OCI-LY7 (cell line): ENCODE results near the gene AWAT2. TPM values are rescaled to one million over a fixed set of nuclear protein-coding genes. Genes with fewer than 3 reads are reported as not detected.

Source experiments
- BruUV-seq: library from RNA; stranded (reverse); fragments of 400-500 nt; replicated peaks from 2 replicates; lab custom pipeline; 2021; lab: Mats Ljungman, UMichigan
- CTCF ChIA-PET: fragments of 300-600 bp; sonication (Branson Sonifier 250); formaldehyde crosslinking; loops from one replicate; lab custom pipeline; 2022; ENCODE audit warnings: antibody characterized with exemption; ENCODE audit not compliant: unreplicated experiment; lab: Charles Lee
- POLR2A ChIA-PET: fragments of 300-600 bp; sonication (Branson Sonifier 250); formaldehyde crosslinking; loops from one replicate; lab custom pipeline; 2022; ENCODE audit warnings: antibody characterized with exemption; lab: Charles Lee
- DNase-seq: peaks from one replicate; pipeline ENCODE4 v3.0.0-alpha.2; 2015; ENCODE audit warnings: low spot score
- H2AFZ ChIP-seq: fragments of 200-600 bp; sonication (generic), shearing (Covaris generic); 2 replicates; pipeline ENCODE4 v1.6.1; 2014; ENCODE audit warnings: mild to moderate bottlenecking, antibody characterized with exemption, low read length, moderate library complexity
- H3K27ac ChIP-seq: fragments of 200-600 bp; sonication (generic); 2 replicates; pipeline ENCODE4 v1.5.1; 2014; ENCODE audit warnings: mixed run types, low read depth, mild to moderate bottlenecking, moderate library complexity, low read length, inconsistent platforms; ENCODE audit not compliant: poor library complexity, severe bottlenecking
- H3K36me3 ChIP-seq: fragments of 200-600 bp; sonication (generic); 2 replicates; pipeline ENCODE4 v1.6.1; 2014; ENCODE audit warnings: mild to moderate bottlenecking, antibody characterized with exemption, low read length, moderate library complexity, mixed read lengths; ENCODE audit not compliant: insufficient read depth
- H3K4me1 ChIP-seq: fragments of 200-600 bp; sonication (generic); 2 replicates; pipeline ENCODE4 v1.5.1; 2014; ENCODE audit warnings: mild to moderate bottlenecking, low read length; ENCODE audit not compliant: insufficient read depth, poor library complexity, severe bottlenecking
- H3K4me2 ChIP-seq: fragments of 200-600 bp; sonication (generic); 2 replicates; pipeline ENCODE4 v1.6.1; 2014; ENCODE audit warnings: mild to moderate bottlenecking, low read length
- H3K4me3 ChIP-seq: fragments of 200-600 bp; sonication (generic); 2 replicates; pipeline ENCODE4 v1.5.1; 2014; ENCODE audit warnings: mild to moderate bottlenecking, low read depth, low read length; ENCODE audit not compliant: poor library complexity, severe bottlenecking
- H3K79me2 ChIP-seq: fragments of 200-600 bp; sonication (generic); 2 replicates; pipeline ENCODE4 v1.6.1; 2016; ENCODE audit warnings: low read depth, mild to moderate bottlenecking, low read length, moderate library complexity, mixed read lengths; ENCODE audit not compliant: insufficient read depth
- H3K9me2 ChIP-seq: fragments of 200-600 bp; sonication (generic); 2 replicates; pipeline ENCODE4 v1.6.1; 2016; ENCODE audit warnings: mild to moderate bottlenecking, low read length, mixed read lengths; ENCODE audit not compliant: insufficient read depth
- H3K9me3 ChIP-seq: fragments of 200-600 bp; sonication (generic); 2 replicates; pipeline ENCODE4 v1.6.1; 2014; ENCODE audit warnings: mild to moderate bottlenecking, mixed run types, low read length, mixed read lengths
- H4K20me1 ChIP-seq: fragments of 200-600 bp; sonication (generic); 2 replicates; pipeline ENCODE4 v1.6.1; 2014; ENCODE audit warnings: mild to moderate bottlenecking, antibody characterized with exemption, low read length, moderate library complexity, mixed read lengths; ENCODE audit not compliant: insufficient read depth
- EZH2phosphoT487 ChIP-seq: fragments of 200-600 bp; sonication (generic); IDR thresholded peaks from 2 replicates; pipeline ENCODE4 v1.6.1; 2018; ENCODE audit warnings: low read depth, borderline replicate concordance, mild to moderate bottlenecking, mixed run types, antibody characterized with exemption, low read length, moderate library complexity, mixed read lengths
- intact Hi-C: fragments of 100-400 bp; cut with micrococcal nuclease; formaldehyde crosslinking; loops from one replicate; pipeline ENCODE4 v1.10.0; 2022; ENCODE audit not compliant: unreplicated experiment
- total RNA-seq, 2 experiments: library from RNA; depleted of rRNA in 1 of 2; stranded (reverse); fragments of >200 nt in 1 of 2; shearing (Covaris generic) in 1 of 2; gene quantifications; 2 replicates each; pipeline ENCODE4 v1.2.3, GENCODE V29; 2014 to 2022
- TF ChIP-seq, protein P1 (sequence below): fragments of 200-600 bp; sonication (generic); conservative IDR thresholded peaks from 2 replicates; pipeline ENCODE4 v1.5.1; 2014; ENCODE audit warnings: mild to moderate bottlenecking, antibody characterized with exemption, low read length, moderate library complexity, mixed read lengths

AWAT2 gene
- total RNA-seq, 2 experiments from 2014 or later: not detected

DNA sequence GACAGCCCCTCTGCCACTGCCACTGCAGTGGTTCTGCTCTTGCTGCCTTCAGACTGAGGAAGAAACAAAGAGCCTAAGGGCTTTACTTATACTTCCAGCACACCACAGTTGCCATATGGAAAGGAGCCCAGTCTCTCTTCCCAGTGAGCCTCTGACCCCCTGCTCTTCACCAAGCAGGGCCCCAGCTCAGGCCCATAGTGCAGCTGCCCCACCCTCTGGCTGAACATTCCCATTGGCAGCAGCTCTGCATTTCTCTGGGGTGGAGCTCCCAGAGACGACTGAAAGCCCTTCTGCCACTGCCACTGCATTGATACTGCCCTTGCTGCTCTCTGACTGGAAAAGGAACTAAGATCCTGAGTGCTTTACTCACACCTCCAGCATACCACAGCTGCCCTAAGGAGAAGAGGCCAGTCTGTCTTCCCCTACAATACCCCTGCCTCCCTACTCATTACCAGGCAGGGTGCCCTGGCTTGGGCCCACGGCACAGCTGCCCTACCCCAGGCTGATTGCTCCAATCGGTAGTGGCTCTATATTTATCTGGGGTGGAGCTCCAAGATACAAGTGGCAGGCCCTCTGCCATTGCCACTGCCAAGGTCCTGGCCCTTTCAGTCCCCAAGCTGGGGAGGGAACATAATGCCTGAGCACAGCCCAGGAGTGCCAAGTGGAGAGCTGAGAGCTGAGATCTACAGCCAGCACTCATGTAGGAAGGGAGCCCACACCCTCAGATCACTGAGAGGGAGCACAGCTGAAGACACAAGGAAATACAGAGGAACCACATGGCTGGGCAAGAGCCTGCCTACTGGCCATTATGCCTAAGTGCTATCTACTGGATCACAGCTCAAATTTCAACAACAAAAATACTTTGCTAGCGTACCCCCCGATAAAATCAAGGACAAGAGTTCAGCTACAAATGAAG, 36.0 kb downstream of the AWAT2 start:
- Histone ChIP-seq H3K4me3 (no peak overlapping the region), H3K36me3 (no peaks in the 10 kb centered on the region), H3K4me1 (no peaks in the 10 kb centered on the region), H3K4me2 (no peak overlapping the region), H3K27ac (no peak overlapping the region), H2AFZ (no peak overlapping the region), H3K9me2 (no peaks in the 10 kb centered on the region), H4K20me1 (no peaks in the 10 kb centered on the region), H3K9me3 (no peaks in the 10 kb centered on the region), H3K79me2 (no peaks in the 10 kb centered on the region)
- ChIA-PET CTCF (no interaction called here), POLR2A (no interaction called here)
- intact Hi-C loops: no loop called here
- no TSS peak for BruUV-seq
- no peak for DNase-seq
- TF ChIP-seq, protein P1, sequence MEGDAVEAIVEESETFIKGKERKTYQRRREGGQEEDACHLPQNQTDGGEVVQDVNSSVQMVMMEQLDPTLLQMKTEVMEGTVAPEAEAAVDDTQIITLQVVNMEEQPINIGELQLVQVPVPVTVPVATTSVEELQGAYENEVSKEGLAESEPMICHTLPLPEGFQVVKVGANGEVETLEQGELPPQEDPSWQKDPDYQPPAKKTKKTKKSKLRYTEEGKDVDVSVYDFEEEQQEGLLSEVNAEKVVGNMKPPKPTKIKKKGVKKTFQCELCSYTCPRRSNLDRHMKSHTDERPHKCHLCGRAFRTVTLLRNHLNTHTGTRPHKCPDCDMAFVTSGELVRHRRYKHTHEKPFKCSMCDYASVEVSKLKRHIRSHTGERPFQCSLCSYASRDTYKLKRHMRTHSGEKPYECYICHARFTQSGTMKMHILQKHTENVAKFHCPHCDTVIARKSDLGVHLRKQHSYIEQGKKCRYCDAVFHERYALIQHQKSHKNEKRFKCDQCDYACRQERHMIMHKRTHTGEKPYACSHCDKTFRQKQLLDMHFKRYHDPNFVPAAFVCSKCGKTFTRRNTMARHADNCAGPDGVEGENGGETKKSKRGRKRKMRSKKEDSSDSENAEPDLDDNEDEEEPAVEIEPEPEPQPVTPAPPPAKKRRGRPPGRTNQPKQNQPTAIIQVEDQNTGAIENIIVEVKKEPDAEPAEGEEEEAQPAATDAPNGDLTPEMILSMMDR: no peak
- no peak for TF ChIP-seq EZH2phosphoT487

DNA sequence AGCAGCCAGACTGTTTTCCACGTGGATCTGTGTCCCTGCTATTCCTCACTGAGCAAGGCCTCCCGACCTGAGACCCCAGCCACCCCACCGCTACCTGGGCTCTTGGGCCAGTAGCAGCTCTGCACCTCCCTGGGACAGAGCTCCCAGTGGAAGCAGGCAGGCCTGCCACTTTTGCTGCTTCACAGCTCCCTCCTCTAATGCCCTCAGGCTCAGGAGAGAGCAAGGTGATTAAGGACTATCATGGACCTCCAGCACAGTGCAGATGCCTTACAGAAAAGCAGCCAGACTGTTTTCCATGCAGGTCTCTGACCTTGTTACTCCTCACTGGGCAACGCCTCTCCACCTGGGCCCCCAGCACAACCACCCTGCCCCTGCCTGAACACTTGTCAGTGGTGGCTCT, 37.0 kb downstream of the AWAT2 start:
- no peaks in the 10 kb centered on the region for H3K36me3 ChIP-seq
- no peak overlapping the region for H3K4me2 ChIP-seq
- H3K4me3 ChIP-seq: no peak overlapping the region
- intact Hi-C loops: no loop called here
- TF ChIP-seq, protein P1: no peak
- TF ChIP-seq EZH2phosphoT487: no peak
- H3K9me2 ChIP-seq: no peaks in the 10 kb centered on the region
- H4K20me1 ChIP-seq: no peaks in the 10 kb centered on the region
- BruUV-seq: no TSS peak
- CTCF ChIA-PET: no interaction called here
- no peak for DNase-seq
- H3K4me1 ChIP-seq: no peaks in the 10 kb centered on the region
- H3K9me3 ChIP-seq: no peaks in the 10 kb centered on the region
- no peaks in the 10 kb centered on the region for H3K79me2 ChIP-seq
- H2AFZ ChIP-seq: no peak overlapping the region
- H3K27ac ChIP-seq: no peak overlapping the region
- POLR2A ChIA-PET: no interaction called here

DNA sequence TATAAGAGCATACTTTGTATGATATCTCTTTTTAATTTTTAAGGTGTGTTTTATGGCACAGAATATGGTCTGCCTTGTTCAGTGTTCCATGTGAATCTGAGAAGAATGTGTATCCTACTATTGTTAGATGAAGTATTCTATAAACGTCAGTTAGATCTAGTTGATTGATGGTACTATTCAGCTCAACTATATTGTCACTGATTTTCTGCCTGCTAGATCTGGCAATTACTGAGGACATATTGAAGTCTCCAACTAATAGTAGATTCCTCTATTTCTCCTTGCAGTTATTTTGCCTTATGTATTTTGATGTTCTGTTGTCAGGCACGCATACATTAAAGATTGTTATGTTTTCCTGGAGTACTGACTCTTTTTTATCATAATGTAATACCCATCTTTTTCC, 39.8 kb downstream of the AWAT2 start:
- Histone ChIP-seq H2AFZ (no peak overlapping the region), H3K79me2 (no peaks in the 10 kb centered on the region), H3K4me1 (no peaks in the 10 kb centered on the region), H4K20me1 (no peaks in the 10 kb centered on the region), H3K4me3 (no peak overlapping the region), H3K9me3 (no peaks in the 10 kb centered on the region), H3K36me3 (no peaks in the 10 kb centered on the region), H3K27ac (no peak overlapping the region), H3K4me2 (no peak overlapping the region), H3K9me2 (no peaks in the 10 kb centered on the region)
- intact Hi-C loops: no loop called here
- TF ChIP-seq, protein P1: no peak
- no peak for TF ChIP-seq EZH2phosphoT487
- DNase-seq: no peak
- no TSS peak for BruUV-seq
- CTCF ChIA-PET: no interaction called here
- POLR2A ChIA-PET: no interaction called here
